ENCODE data around the gene CDK7.

DNA sequence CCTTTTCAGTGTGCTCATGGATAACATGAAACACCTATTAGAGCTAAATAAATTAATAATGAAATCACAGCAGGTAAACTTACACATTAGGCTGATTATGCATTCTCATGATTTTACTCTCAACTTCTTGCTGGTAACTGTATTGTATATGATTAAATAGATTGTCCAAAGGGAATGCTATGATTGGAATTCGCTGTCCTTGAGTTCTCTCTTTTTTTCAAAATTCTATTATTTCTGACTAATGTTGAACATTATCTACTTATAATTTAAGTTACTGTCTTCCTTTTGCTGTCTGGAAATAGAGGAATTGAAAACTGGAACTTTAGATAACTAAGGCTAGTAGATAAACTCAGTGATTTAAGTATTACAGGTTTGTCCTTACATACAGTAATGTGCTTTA lies 32.2 kb upstream of the CDK7 start:
- TF ChIP-seq POLR2AphosphoS5 (IDR thresholded peaks at IDR 0.05; ENCODE audit: low read depth, low read length): no peak
- no peak for TF ChIP-seq POLR2A (IDR thresholded peaks at IDR 0.05; ENCODE audit: low read depth, low read length)
- TF ChIP-seq PAX5 (IDR thresholded peaks at IDR 0.05; ENCODE audit: insufficient read depth, low read length, severe bottlenecking): no peak
- TF ChIP-seq TAF1 (IDR thresholded peaks at IDR 0.05; ENCODE audit: low read depth, low read length): no peak
- no peak for TF ChIP-seq SPI1 (IDR thresholded peaks at IDR 0.05; ENCODE audit: low read depth, low read length)
